IPS DF 6.9 (cell line): ENCODE data around the gene SH2D1B.
"Not testable (repeated sequence)": the region's sequence is repeated elsewhere in the genome, so short reads cannot be mapped to it uniquely, and the experiment has no call there.

Experiments
- DNase-seq: peaks from one replicate; pipeline ENCODE4 v3.0.0-alpha.2; 2013; ENCODE audit warnings: low read depth, low spot score
- H3K27ac ChIP-seq: one replicate; pipeline ENCODE4 v1.5.1; 2013; ENCODE audit warnings: low read length, control low read depth
- H3K27me3 ChIP-seq: 2 replicates; pipeline ENCODE4 v1.6.1; 2013; ENCODE audit warnings: mild to moderate bottlenecking, low read length; ENCODE audit not compliant: control insufficient read depth, insufficient read depth
- H3K36me3 ChIP-seq: 2 replicates; pipeline ENCODE4 v1.6.1; 2013; ENCODE audit warnings: low read length; ENCODE audit not compliant: control insufficient read depth, insufficient read depth
- H3K4me1 ChIP-seq: 2 replicates; pipeline ENCODE4 v1.6.1; 2013; ENCODE audit warnings: low read length; ENCODE audit not compliant: control insufficient read depth, insufficient read depth
- H3K4me3 ChIP-seq: 2 replicates; pipeline ENCODE4 v1.5.1; 2013; ENCODE audit warnings: mild to moderate bottlenecking, low read length
- H3K9me3 ChIP-seq: 2 replicates; pipeline ENCODE4 v1.6.1; 2013; ENCODE audit warnings: low read length, inconsistent platforms; ENCODE audit not compliant: control insufficient read depth, insufficient read depth
- WGBS: extraction: QIAGEN DNeasy Blood & Tissue Kit; methylation state at CpG from one replicate; pipeline ENCODE4 v1.1.7; 2013; ENCODE audit warnings: mixed read lengths, missing lambda C conversion rate; ENCODE audit not compliant: insufficient read length, insufficient coverage; 5-methylcytosine and 5-hydroxymethylcytosine counted together

The SH2D1B gene, protein sequence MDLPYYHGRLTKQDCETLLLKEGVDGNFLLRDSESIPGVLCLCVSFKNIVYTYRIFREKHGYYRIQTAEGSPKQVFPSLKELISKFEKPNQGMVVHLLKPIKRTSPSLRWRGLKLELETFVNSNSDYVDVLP

DNA sequence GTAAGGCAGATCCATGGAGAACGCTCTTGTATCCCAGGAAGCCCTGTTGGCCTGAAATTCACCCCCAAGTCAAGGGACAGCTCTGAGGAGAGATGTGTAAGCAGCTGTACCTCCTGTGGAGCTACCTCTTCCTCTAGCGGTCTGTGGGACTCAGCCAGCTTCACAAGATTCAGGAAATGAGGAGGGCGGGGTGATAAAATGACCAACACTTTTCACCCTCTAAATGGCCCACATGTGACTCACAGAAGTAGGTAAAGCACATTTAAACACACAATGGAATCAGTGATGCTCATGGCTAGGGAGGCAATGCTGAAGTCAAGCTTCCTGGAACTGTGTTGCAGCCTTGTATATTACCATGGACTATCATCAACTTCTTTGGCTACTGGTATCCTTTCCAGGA is at the start of gene SH2D1B:
TSS of gene SH2D1B (minus strand) at position 135 of the 400 bp plus-strand sequence. CDS start at position 15, 120 bp downstream.
- WGBS = no CpG with 5 or more reads among the region's 3 CpGs
- H3K4me1 ChIP-seq = no peaks in the 10 kb centered on the region
- no peak for DNase-seq
- H3K36me3 ChIP-seq = no peaks in the 10 kb centered on the region
- no peaks in the 10 kb centered on the region for H3K27me3 ChIP-seq
- no peak within 1 kb of the TSS for H3K4me3 ChIP-seq
- no peak within 1 kb of the TSS for H3K27ac ChIP-seq
- H3K9me3 ChIP-seq = no peaks in the 10 kb centered on the region

- DNase-seq = no peak
- Histone ChIP-seq H3K4me1 (no peaks in the 10 kb centered on the region), H3K27ac (no peak overlapping the region), H3K4me3 (no peak overlapping the region), H3K36me3 (no peaks in the 10 kb centered on the region), H3K27me3 (no peaks in the 10 kb centered on the region), H3K9me3 (no peaks in the 10 kb centered on the region)
- no CpG with 5 or more reads among the region's 5 CpGs for WGBS
Measured at GRCh38 chr1:162458236-162458635, 46.3 kb upstream of the SH2D1B start.

DNA sequence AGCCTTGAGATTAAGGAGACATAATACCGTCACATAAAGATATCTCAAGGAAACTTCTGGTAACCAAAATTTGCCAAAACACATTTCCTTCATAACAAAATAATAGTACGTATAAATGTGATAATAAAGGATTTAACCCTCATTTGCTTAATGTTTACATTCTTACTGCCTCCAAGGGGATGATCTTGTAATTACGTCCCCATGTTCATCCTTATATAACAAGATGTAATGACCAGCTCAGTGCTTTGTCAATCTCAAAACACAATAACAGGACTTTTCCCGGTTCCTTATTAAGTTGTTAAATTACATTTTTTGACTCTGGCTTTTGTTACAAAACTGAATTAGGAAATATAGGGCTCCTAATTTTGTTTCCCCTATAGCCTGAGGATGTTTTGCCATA is 44.4 kb upstream of the SH2D1B start:
- no peaks in the 10 kb centered on the region for H3K36me3 ChIP-seq
- no CpG with 5 or more reads among the region's 4 CpGs for WGBS
- no peaks in the 10 kb centered on the region for H3K27me3 ChIP-seq
- H3K27ac ChIP-seq = no peak overlapping the region
- H3K9me3 ChIP-seq = no peaks in the 10 kb centered on the region
- H3K4me3 ChIP-seq = no peak overlapping the region
- no peaks in the 10 kb centered on the region for H3K4me1 ChIP-seq
- no peak for DNase-seq

- not testable (repeated sequence) for H3K27ac ChIP-seq, H3K27me3 ChIP-seq, DNase-seq, H3K4me3 ChIP-seq, H3K9me3 ChIP-seq, H3K36me3 ChIP-seq, H3K4me1 ChIP-seq
- no CpG with 5 or more reads among the region's 3 CpGs for WGBS
Measured at GRCh38 chr1:162454361-162454760, 42.4 kb upstream of the SH2D1B start.

- no peak overlapping the region for H3K4me3 ChIP-seq
- H3K9me3 ChIP-seq = no peaks in the 10 kb centered on the region
- no peaks in the 10 kb centered on the region for H3K27me3 ChIP-seq
- DNase-seq = no peak
- WGBS = no CpG with 5 or more reads among the region's 2 CpGs
- H3K36me3 ChIP-seq = no peaks in the 10 kb centered on the region
- no peaks in the 10 kb centered on the region for H3K4me1 ChIP-seq
- no peak overlapping the region for H3K27ac ChIP-seq
Measured at GRCh38 chr1:162446946-162447345, 35.0 kb upstream of the SH2D1B start.

DNA sequence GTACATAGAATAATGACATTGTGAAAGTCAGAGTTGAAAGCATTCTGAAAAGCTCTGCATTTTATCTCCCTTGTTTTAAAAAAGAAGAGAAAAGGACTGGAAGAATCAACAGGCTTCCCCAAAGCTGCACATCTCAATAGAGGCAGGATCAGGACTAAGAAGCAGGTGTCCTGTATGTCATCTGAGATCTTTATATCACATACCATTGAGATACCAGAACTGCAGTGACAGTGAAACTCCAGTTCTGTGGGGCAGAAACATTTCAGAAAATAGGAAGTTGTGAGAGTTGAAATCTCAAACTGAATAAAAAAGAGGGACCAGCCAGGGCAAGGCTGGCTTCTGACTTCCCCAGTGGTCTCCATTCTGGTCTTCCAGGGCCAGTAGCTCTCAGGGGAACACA is 33.0 kb upstream of the SH2D1B start:
- H3K4me1 ChIP-seq = no peaks in the 10 kb centered on the region
- DNase-seq = no peak
- H3K27ac ChIP-seq = no peak overlapping the region
- H3K4me3 ChIP-seq = no peak overlapping the region
- H3K36me3 ChIP-seq = no peaks in the 10 kb centered on the region
- no peaks in the 10 kb centered on the region for H3K9me3 ChIP-seq
- no peaks in the 10 kb centered on the region for H3K27me3 ChIP-seq

GRCh38 chr1:162432977-162433713 is 21.2 kb upstream of the SH2D1B start:
- H3K36me3 ChIP-seq, DNase-seq, H3K27ac ChIP-seq, H3K4me3 ChIP-seq, H3K9me3 ChIP-seq, H3K27me3 ChIP-seq, H3K4me1 ChIP-seq: not testable (repeated sequence)
- WGBS = no CpG with 5 or more reads among the region's 47 CpGs

DNA sequence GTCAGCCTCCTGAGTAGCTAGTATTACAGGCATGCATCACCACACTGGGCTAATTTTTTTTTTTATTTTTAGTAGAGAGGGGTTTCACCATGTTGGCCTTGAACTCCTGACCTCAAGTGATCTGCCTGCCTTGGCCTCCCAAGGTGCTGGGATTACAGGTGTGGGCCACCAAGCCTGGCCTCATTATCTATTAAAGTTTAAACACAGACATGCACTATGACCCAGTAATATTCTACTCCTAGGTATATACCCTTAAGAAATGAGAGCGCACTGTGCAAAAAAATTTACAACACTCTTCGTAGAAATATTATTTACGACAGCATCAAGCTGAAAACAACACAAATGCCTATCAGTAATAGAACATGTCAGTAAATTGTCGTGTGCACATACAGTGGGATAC is 18.6 kb upstream of the SH2D1B start:
- Histone ChIP-seq H3K36me3 (no peaks in the 10 kb centered on the region), H3K9me3 (no peaks in the 10 kb centered on the region), H3K4me1 (no peaks in the 10 kb centered on the region), H3K27ac (no peak overlapping the region), H3K27me3 (no peaks in the 10 kb centered on the region), H3K4me3 (no peak overlapping the region)
- DNase-seq = no peak
- no CpG with 5 or more reads among the region's 4 CpGs for WGBS

GRCh38 chr1:162422662-162423375 is 10.9 kb upstream of the SH2D1B start:
- no peak for DNase-seq
- H3K27ac ChIP-seq = no peak overlapping the region
- no peaks in the 10 kb centered on the region for H3K27me3 ChIP-seq
- H3K4me3 ChIP-seq = no peak overlapping the region
- H3K4me1 ChIP-seq = no peaks in the 10 kb centered on the region
- no peaks in the 10 kb centered on the region for H3K36me3 ChIP-seq
- WGBS = no CpG with 5 or more reads among the region's 10 CpGs
- no peaks in the 10 kb centered on the region for H3K9me3 ChIP-seq

GRCh38 chr1:162421258-162422164 is 9.6 kb upstream of the SH2D1B start:
- DNase-seq = no peak
- Histone ChIP-seq H3K36me3 (no peaks in the 10 kb centered on the region), H3K27me3 (no peaks in the 10 kb centered on the region), H3K27ac (no peak overlapping the region), H3K4me1 (no peaks in the 10 kb centered on the region), H3K9me3 (no peaks in the 10 kb centered on the region), H3K4me3 (no peak overlapping the region)
- WGBS = no CpG with 5 or more reads among the region's 5 CpGs
